HG02763 (cell line): ENCODE measurements around the gene ITGA2B.
A peak's percentile ranks its signal among the peaks of the same experiment; 100 is the strongest.
"Not testable (repeated sequence)": the region's sequence is repeated elsewhere in the genome, so short reads cannot be mapped to it uniquely, and the experiment has no call there.

Source experiments
- ATAC-seq: cut with Tn5 transposase; IDR thresholded peaks from one replicate; pipeline ENCODE4 v1.9.1; 2021; ENCODE audit warnings: mild to moderate bottlenecking, moderate library complexity; ENCODE audit not compliant: unreplicated experiment

Gene ITGA2B

GRCh38 chr17:44352828-44353671 lies 36.4 kb downstream of the ITGA2B start:
- no peak for ATAC-seq

GRCh38 chr17:44351961-44352827 lies 37.3 kb downstream of the ITGA2B start:
- no peak for ATAC-seq

- no peak for ATAC-seq
These were observed 38.0 kb downstream of the ITGA2B start for GRCh38 chr17:44351464-44351863.

- ATAC-seq, result no peak
These were observed 38.7 kb downstream of the ITGA2B start for GRCh38 chr17:44350733-44351226.

GRCh38 chr17:44349553-44350070 lies 39.8 kb downstream of the ITGA2B start:
- no peak for ATAC-seq

DNA sequence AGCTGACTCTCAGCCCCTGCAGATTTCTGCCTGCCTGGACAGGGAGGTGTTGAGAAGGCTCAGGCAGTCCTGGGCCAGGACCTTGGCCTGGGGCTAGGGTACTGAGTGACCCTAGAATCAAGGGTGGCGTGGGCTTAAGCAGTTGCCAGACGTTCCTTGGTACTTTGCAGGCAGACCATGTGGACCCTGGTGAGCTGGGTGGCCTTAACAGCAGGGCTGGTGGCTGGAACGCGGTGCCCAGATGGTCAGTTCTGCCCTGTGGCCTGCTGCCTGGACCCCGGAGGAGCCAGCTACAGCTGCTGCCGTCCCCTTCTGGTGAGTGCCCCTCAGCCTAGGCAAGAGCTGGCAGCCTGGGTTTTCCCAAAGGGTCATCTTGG lies 40.5 kb downstream of the ITGA2B start:
- no peak for ATAC-seq

- ATAC-seq, result peak; percentile 38
These were observed 41.0 kb downstream of the ITGA2B start for GRCh38 chr17:44348234-44348987.

DNA sequence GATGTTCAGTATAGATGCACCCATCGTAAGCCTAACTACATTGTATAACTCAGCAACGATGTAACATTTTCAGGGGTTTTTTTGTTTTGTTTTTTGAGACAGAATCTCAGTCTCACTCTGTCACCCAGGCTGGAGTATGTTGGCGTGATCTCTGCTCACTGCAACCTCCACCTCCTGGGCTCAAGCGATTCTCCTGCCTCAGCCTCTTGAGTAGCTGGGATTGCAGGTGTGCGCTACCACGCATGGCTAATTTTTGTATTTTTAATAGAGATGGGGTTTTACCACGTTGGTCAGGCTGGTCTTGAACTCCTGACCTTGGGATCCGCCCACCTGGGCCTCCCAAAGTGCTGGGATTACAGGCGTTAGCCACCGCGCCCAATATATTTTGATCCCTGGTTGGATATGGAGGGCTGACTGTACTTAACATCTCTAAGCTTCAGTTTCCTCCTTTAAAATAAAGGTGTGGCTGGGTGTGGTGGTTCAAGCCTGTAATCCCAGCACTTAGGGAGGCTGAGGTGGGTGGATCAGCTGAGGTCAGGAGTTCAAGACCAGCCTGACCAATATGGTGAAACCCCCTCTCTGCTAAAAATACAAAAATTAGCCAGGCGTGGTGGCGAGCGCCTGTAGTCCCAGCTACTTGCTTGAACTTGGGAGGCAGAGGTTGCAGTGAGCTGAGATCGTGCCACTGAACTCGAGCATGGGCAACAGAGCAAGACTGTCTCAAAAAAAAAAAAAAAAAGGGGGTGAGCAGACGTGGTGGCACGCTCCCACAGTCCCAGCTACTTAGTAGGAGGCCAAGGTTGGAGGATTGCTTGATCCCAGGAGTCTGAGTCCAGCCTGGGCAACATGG lies 42.0 kb downstream of the ITGA2B start:
- ATAC-seq, result not testable (repeated sequence)

GRCh38 chr17:44346064-44346844 lies 43.2 kb downstream of the ITGA2B start:
- ATAC-seq, result no peak

DNA sequence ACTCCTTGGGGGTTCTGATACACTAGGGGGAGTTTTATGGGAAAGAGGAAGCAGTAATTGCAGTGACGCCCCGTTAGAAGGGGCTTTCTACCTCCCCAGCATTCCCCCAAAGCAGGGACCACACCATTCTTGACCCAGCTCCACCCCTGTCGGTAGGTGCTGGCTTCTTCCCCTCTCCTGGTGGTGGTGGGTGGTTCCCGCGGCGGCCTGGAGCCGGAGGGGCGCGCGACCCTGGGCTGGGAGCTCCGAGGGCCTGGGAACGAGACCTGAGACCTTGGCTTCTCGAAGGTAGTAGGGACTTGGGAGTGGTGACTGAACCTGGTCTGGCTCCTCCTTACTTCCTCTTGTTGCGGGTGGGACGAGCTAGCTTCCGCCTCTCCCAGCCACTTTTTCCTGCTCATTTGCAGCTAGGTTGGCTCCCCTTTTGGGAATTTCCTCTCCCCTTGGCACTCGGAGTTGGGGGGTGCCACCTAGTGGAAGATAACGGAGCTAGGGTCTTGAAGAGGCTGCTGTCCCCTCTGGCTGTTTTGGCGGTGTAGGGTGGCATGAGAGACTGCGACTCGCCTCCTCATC lies 43.9 kb downstream of the ITGA2B start:
- ATAC-seq, result no peak

DNA sequence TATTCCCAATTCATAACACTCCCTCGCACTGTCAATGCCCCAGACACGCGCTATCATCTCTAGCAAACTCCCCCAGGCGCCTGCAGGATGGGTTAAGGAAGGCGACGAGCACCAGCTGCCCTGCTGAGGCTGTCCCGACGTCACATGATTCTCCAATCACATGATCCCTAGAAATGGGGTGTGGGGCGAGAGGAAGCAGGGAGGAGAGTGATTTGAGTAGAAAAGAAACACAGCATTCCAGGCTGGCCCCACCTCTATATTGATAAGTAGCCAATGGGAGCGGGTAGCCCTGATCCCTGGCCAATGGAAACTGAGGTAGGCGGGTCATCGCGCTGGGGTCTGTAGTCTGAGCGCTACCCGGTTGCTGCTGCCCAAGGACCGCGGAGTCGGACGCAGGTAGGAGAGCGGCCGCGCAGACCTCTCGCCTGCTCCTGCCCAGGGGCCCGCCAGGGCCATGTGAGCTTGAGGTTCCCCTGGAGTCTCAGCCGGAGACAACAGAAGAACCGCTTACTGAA lies 44.5 kb downstream of the ITGA2B start, which contains the start of gene GRN:
Gene GRN (plus strand): TSS at position 364 of the 515 bp plus-strand sequence. CDS start 3,863 bp downstream, outside the sequence.
- ATAC-seq, result peak; percentile 63

DNA sequence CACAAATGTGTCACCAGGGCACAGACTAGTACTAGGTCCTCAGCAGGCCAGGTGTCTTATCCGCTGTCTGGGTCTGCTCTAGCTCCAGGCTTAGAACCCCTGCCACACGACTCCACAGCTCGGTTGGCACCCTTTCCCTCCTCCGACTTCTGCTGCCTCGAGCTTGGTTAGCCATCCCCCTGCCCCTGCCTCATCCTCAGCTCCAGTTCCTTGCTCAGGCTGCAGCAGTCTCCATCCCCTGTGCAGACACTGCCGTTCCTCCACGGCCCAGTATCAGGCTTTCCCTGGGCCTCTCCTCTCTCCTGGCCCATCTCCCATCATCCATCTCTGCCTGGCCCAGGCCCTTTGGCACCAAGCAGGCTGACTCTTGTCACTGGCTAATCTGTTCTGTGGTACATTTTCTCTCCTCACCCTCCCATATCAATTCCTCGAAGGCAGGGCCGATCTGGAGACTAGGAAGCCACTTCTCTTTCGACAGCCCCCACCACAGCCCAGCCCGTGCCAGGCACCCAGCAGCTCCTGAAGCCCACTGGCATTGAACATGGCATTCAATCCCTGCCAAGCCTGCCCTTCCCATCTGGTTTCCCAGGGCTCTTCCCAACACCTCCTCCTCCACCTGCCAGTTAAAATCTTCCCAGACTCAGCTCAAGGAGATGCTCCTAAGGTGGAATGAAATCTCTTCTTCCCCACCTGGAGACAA lies 45.8 kb downstream of the ITGA2B start:
- ATAC-seq, result no peak

DNA sequence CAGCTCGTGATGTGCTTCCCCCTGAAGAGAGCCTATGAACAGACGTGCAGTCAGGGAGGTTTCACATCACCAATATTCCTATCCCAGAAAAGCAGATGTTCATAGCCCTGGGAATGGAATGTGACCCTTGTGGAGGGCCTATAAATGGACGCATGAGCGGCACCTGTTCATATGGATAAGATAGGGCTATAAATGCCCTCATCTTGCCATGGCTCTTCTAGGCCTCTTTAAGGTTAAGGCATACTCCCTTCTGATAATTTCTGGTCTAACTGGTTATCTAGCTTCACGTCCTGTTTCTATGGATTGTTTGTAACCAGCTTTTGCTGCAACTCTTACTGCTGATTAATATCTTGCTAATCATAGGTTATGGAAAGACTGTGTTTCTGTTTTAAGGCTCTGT lies 48.9 kb downstream of the ITGA2B start:
- not testable (repeated sequence) for ATAC-seq

DNA sequence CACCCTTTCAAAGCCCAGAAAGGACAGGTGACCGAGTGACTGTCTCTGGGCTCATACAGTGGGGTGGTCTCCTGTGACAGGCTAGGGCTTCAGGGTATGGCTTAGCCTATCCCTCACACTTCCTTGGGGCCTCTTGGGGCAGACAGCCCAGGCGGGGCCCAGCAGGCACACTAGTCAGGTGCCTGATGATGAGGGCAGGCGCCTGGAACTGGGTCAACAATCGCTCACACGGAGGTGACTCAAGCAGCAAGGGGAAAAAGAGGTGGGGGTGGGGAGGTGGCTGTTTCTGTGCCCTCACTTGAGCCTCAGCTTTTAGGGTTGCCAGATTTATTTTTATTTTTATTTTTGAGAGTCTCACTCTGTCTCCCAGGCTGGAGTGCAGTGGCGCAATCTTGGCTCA lies 50.7 kb downstream of the ITGA2B start:
- no peak for ATAC-seq

GRCh38 chr17:44335968-44336367 lies 53.5 kb downstream of the ITGA2B start:
- ATAC-seq, result no peak

GRCh38 chr17:44335564-44335963 lies 53.9 kb downstream of the ITGA2B start:
- ATAC-seq, result no peak

DNA sequence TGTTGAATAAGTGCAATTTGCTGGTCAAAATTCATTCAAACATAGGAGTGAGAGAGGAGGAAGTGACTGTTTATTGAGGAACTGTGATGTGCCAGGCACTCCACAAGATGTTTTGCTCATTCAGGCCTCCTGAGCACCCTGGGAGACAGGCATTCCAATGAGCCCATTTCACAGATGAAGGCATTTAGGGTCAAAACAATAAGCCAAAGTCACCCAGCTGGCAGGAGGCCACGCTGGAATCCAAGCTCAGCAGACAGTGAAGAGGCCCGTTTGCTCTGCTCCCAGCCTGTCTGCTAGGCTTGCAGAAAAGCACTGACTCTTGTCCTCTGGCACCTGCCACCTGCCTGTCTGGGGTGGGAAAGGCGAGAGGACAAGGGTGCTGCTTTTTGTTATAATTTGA lies 54.7 kb downstream of the ITGA2B start:
- ATAC-seq, result no peak

DNA sequence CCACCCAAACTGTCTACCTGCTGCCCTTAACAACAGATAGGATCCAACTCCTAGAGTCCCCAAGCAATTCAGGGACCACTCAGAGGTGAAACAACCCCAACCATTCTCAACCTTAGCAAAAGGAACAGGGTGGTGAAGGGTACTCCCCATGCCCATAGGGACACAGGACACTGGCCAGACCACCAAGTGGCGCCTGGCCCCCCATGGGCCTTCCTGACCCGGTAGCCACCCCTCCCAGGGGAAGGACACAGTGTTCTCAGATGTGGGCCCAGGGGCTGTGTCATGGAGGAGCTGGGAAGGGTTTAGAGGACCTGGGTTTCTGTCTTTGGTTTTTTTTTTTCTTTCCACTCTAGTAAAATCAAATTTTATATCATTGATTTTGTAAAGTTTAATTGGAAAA lies 55.1 kb downstream of the ITGA2B start:
- no peak for ATAC-seq
